Tibial nerve (tissue), 4 donors: ENCODE results near the gene PUSL1. TPM values are rescaled to one million over a fixed set of nuclear protein-coding genes. Genes with fewer than 3 reads are reported as not detected.

Experiments
- DNase-seq, 2 donors: peaks; one replicate each; pipeline ENCODE4 v3.0.0-alpha.2; 2019; ENCODE audit warnings: low spot score in 2 of 2
- H3K27ac ChIP-seq, 4 donors: fragments of 200-600 bp; sonication (generic) in 3 of 4; one replicate each; pipeline ENCODE4 v1.5.1; 2017 to 2019; ENCODE audit warnings: mild to moderate bottlenecking in 1 of 4
- H3K27me3 ChIP-seq, 2 donors: fragments of 200-600 bp; sonication (generic) in 1 of 2; one replicate each; pipeline versions ENCODE4 v1.5.1 to v1.6.0; 2017 to 2019
- H3K36me3 ChIP-seq, 3 donors: fragments of 200-600 bp; sonication (generic); one replicate each; pipeline ENCODE4 v1.5.1; 2018 to 2019
- H3K4me1 ChIP-seq, 4 donors: fragments of 200-600 bp; sonication (generic) in 3 of 4; one replicate each; pipeline ENCODE4 v1.5.1; 2017 to 2019
- H3K4me3 ChIP-seq, 4 donors: fragments of 200-600 bp; sonication (generic) in 3 of 4; one replicate each; pipeline ENCODE4 v1.5.1; 2017 to 2019; ENCODE audit warnings: mild to moderate bottlenecking in 1 of 4, moderate library complexity in 1 of 4
- H3K9me3 ChIP-seq, 4 donors: fragments of 200-600 bp; sonication (generic) in 3 of 4; one replicate each; pipeline ENCODE4 v1.5.1; 2017 to 2019
- CTCF ChIP-seq, 5 experiments: fragments of 200-600 bp in 3 of 5; fragments of 450-650 bp in 2 of 5; sonication (generic) in 3 of 5; IDR thresholded peaks; one replicate each; pipeline ENCODE4 v1.5.1; 2016 to 2019; ENCODE audit warnings: antibody characterized with exemption in 5 of 5, mild to moderate bottlenecking in 3 of 5, moderate library complexity in 2 of 5
- EP300 ChIP-seq, 2 donors: sonication (generic); formaldehyde crosslinking; IDR thresholded peaks; one replicate each; pipeline ENCODE4 v1.6.1; 2017; ENCODE audit warnings: antibody characterized with exemption in 2 of 2, mild to moderate bottlenecking in 1 of 2
- POLR2A ChIP-seq, 2 donors: fragments of 450-650 bp; IDR thresholded peaks; one replicate each; pipeline ENCODE4 v1.6.1; 2017; ENCODE audit warnings: antibody characterized with exemption in 2 of 2, mild to moderate bottlenecking in 2 of 2, moderate library complexity in 2 of 2
- WGBS, 2 donors: methylation state at CpG; one replicate each; pipeline ENCODE4 v1.1.5; 2018; 5-methylcytosine and 5-hydroxymethylcytosine counted together
- total RNA-seq, 4 donors: library from RNA; depleted of rRNA; stranded (reverse); fragments of >200 nt; gene quantifications; one replicate each; pipeline ENCODE4 v1.1.0, GENCODE V29; 2016

PUSL1 gene
- total RNA-seq, 4 donors from 2014 or later = 17.5 to 22.2 (median 19.7) TPM

GRCh38 chr1:1298861-1299685, 9.3 kb upstream of the PUSL1 start:
- Histone ChIP-seq H3K4me3 (no peak overlapping the region), H3K9me3 (no peaks in the 10 kb centered on the region), H3K36me3 (peaks cover 0 to 57% (median 0%) of the 10 kb centered on the region in 3 donors), H3K4me1 (peaks cover 0 to 16% (median 5%) of the 10 kb centered on the region in 4 donors), H3K27me3 (no peaks in the 10 kb centered on the region), H3K27ac (no peak overlapping the region)
- DNase-seq = no peak
- 51 to 68% methylated on average over 21 to 23 of the region's 30 CpGs for WGBS, 2 donors
- no peak for TF ChIP-seq POLR2A (IDR thresholded peaks at IDR 0.05)
- TF ChIP-seq EP300 (IDR thresholded peaks at IDR 0.05) = no peak
- no peak for TF ChIP-seq CTCF (IDR thresholded peaks at IDR 0.05)

- TF ChIP-seq CTCF (IDR thresholded peaks at IDR 0.05) (peak in 1 of 5 experiments; percentile 20), EP300 (IDR thresholded peaks at IDR 0.05) (no peak)
- 88 to 89% methylated on average over 15 to 20 of the region's 22 CpGs for WGBS, 2 donors
- DNase-seq = no peak
- Histone ChIP-seq H3K27me3 (no peaks in the 10 kb centered on the region), H3K9me3 (no peaks in the 10 kb centered on the region), H3K4me1 (peaks cover under 1 to 24% (median 11%) of the 10 kb centered on the region in 4 donors), H3K4me3 (no peak overlapping the region), H3K36me3 (peaks cover 0 to 50% (median 0%) of the 10 kb centered on the region in 3 donors), H3K27ac (no peak overlapping the region)
Measured at GRCh38 chr1:1299686-1300351, 8.6 kb upstream of the PUSL1 start.

GRCh38 chr1:1300352-1300739, 8.1 kb upstream of the PUSL1 start:
- 84 to 85% methylated on average over 10 to 12 of the region's 12 CpGs for WGBS, 2 donors
- TF ChIP-seq POLR2A (IDR thresholded peaks at IDR 0.05) = no peak
- no peak for TF ChIP-seq EP300 (IDR thresholded peaks at IDR 0.05)
- no peak for TF ChIP-seq CTCF (IDR thresholded peaks at IDR 0.05)
- Histone ChIP-seq H3K4me1 (peaks cover 5 to 29% (median 15%) of the 10 kb centered on the region in 4 donors), H3K4me3 (no peak overlapping the region), H3K9me3 (no peaks in the 10 kb centered on the region), H3K36me3 (peaks cover 0 to 45% (median 0%) of the 10 kb centered on the region in 3 donors), H3K27me3 (no peaks in the 10 kb centered on the region), H3K27ac (no peak overlapping the region)
- no peak for DNase-seq

- Histone ChIP-seq H3K4me3 (no peak overlapping the region), H3K36me3 (peaks cover 0 to 28% (median 0%) of the 10 kb centered on the region in 3 donors), H3K27ac (no peak overlapping the region), H3K27me3 (no peaks in the 10 kb centered on the region), H3K4me1 (peaks cover 8 to 46% (median 32%) of the 10 kb centered on the region in 4 donors), H3K9me3 (no peaks in the 10 kb centered on the region)
- WGBS, 2 donors = 86% methylated on average over 5 to 6 of the region's 9 CpGs
- TF ChIP-seq CTCF (IDR thresholded peaks at IDR 0.05) (peak in 3 of 5 experiments; percentile 7 to 23 (median 21)), EP300 (IDR thresholded peaks at IDR 0.05) (no peak)
- DNase-seq = no peak
Measured at GRCh38 chr1:1302006-1302430, 6.4 kb upstream of the PUSL1 start.
